Brain microvascular endothelial cell (primary cell): ENCODE data around the gene SLC10A7.

ENCODE experiments used
- DNase-seq: peaks from one replicate; pipeline ENCODE4 v3.0.0-alpha.2; 2020
- H3K27ac ChIP-seq: fragments of 250-450 bp; sonication (Bioruptor Pico); 2 replicates; pipeline ENCODE4 v1.5.1; 2020; ENCODE audit warnings: mild to moderate bottlenecking, moderate library complexity
- H3K27me3 ChIP-seq: fragments of 250-450 bp; sonication (Bioruptor Pico); replicated peaks from 2 replicates; pipeline ENCODE4 v1.5.1; 2020; ENCODE audit warnings: mild to moderate bottlenecking
- H3K36me3 ChIP-seq: fragments of 250-450 bp; sonication (Bioruptor Pico); replicated peaks from 2 replicates; pipeline ENCODE4 v1.5.1; 2020; ENCODE audit warnings: mild to moderate bottlenecking
- H3K4me3 ChIP-seq: 2 replicates; pipeline ENCODE4 v1.5.1; 2011; ENCODE audit warnings: low read depth, mild to moderate bottlenecking, control low read depth, low read length, moderate library complexity
- CTCF ChIP-seq: IDR thresholded peaks from 2 replicates; pipeline ENCODE4 v1.5.1; 2011; ENCODE audit warnings: low read depth, mild to moderate bottlenecking, moderate library complexity, low read length, control low read depth, inconsistent platforms; ENCODE audit errors: missing control alignments
- in situ Hi-C: cut with HindIII; loops from 2 replicates; pipeline ENCODE4 v1.10.0; 2017; ENCODE audit warnings: low sequenced_read_pairs, low pct_ligation_motif_present

The SLC10A7 gene

DNA sequence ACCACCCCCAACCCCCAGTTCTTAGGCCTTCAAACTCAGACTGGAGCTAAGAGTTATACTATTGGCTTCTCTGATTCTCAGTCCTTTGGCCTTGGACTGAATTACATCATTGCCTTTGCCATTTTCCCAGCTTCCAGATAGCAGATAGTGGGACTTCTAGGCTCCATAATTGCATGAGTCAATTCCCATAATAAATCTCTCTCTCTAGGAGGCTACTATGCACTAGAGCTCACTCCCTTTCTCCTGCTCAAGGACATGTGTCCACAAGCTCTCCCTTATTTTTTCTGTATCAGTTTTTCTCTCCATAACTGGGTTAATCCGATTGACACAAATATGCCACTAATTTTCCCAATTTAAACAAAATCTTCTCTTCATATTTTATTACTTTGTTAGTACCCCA is 204.0 kb downstream of the SLC10A7 start:
- H3K27ac ChIP-seq: no peak overlapping the region
- TF ChIP-seq CTCF: no peak
- in situ Hi-C loops: no loop called here
- no peaks in the 10 kb centered on the region for H3K27me3 ChIP-seq
- H3K4me3 ChIP-seq: no peak overlapping the region
- no peak for DNase-seq
- no peaks in the 10 kb centered on the region for H3K36me3 ChIP-seq

DNA sequence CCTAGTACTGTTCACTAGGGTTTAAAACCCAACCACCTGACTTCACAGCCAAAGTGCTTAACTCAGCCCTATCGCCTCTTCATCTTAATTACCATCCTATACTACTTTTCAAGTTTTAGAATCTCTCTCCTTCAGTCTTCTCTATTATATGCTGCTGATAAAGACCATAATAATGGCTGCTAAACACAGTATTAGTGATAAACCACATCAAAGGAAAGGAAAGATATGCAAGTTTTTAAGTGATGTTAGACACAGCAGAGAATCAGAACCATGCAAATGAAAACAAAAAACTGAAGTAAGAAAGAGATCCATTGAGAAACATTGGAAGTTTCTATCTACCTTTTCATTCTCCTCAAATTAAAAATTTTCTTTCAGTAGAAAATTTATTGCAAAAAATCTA is 206.6 kb downstream of the SLC10A7 start:
- no peak for TF ChIP-seq CTCF
- in situ Hi-C loops: no loop called here
- Histone ChIP-seq H3K36me3 (no peaks in the 10 kb centered on the region), H3K27ac (no peak overlapping the region), H3K27me3 (no peaks in the 10 kb centered on the region), H3K4me3 (no peak overlapping the region)
- no peak for DNase-seq

- H3K36me3 ChIP-seq: no peaks in the 10 kb centered on the region
- no peak for TF ChIP-seq CTCF
- no peak overlapping the region for H3K27ac ChIP-seq
- in situ Hi-C loops: no loop called here
- no peak overlapping the region for H3K4me3 ChIP-seq
- H3K27me3 ChIP-seq: no peaks in the 10 kb centered on the region
- DNase-seq: peak; percentile 9
These were observed 210.3 kb downstream of the SLC10A7 start for GRCh38 chr4:146311238-146311970.

GRCh38 chr4:146310319-146311021 is 211.3 kb downstream of the SLC10A7 start:
- no peak for TF ChIP-seq CTCF
- Histone ChIP-seq H3K4me3 (no peak overlapping the region), H3K27ac (no peak overlapping the region), H3K36me3 (no peaks in the 10 kb centered on the region), H3K27me3 (no peaks in the 10 kb centered on the region)
- no peak for DNase-seq
- in situ Hi-C loops: no loop called here

GRCh38 chr4:146308951-146309350 is 212.8 kb downstream of the SLC10A7 start:
- TF ChIP-seq CTCF: no peak

More at GRCh38 chr4:146308951-146309350, 212.8 kb downstream of the SLC10A7 start:
- Histone ChIP-seq H3K36me3 (peaks cover 2% of the 10 kb centered on the region), H3K27ac (no peak overlapping the region), H3K4me3 (no peak overlapping the region), H3K27me3 (no peaks in the 10 kb centered on the region)
- in situ Hi-C loops: no loop called here
- DNase-seq: no peak
